ENCODE results near the gene KDM2A.

The KDM2A gene

GRCh38 chr11:67274768-67275605 is 155.9 kb downstream of the KDM2A start:
- no peak for DNase-seq

GRCh38 chr11:67275606-67276409 is 156.7 kb downstream of the KDM2A start:
- DNase-seq, result no peak

DNA sequence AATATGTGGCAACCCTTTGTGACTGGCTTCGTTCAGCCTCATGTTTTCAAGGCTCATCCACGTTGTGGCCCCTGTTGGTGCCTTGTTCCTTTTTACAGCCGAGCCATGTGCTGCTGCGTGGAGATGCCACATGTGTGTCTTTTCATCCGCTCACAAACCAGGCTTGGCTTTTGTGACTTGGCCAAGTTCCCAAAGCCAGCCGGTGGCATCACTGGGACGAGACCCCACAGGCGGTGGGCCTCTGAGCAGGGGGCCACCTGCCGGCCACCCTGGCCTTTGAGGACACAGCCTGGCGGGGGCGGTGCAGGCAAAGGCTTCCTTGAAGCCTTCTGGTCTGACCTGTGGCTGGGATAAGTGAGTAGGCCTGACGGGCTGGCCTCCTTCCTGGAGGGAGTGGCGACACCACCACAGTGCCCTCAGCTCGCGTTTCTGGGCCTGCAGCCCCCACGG is 157.7 kb downstream of the KDM2A start:
- DNase-seq, result no peak

DNA sequence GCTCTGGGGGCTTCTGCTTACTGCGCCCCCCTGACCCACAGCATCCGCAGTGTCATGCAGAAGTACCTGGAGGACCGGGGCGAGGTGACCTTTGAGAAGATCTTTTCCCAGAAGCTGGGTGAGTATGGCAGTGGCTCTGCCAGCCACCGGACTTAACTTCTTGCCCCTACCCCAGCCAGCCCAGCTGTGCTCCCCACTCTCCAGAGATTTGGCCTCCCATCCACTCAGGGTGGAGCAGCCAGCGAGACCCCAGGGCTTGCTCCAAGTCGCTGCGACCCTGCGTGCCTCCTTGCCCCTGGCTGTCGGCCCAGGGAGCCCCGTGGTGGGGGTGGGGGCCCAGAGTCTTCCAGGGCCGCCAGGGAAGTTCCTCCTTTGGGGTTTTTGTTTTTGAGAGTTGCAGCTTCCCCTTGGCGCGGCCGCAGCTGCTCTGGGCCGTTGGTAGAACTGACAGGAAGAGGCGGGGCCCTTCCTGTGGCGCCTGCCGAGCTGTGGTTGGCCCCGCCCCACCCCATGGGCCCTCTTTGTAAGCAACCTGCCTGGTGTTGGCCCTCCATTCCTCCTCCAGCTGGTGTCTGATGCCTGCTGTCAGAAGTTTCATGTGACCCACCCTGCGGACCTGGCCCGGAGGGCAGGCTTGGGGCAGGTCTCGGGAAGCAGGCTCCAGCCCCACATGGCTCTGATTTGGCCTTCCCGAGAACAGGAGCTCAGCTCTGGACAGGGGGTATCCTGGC is 158.3 kb downstream of the KDM2A start:
- peak in 1 of 2 donors; percentile 64 for DNase-seq

DNA sequence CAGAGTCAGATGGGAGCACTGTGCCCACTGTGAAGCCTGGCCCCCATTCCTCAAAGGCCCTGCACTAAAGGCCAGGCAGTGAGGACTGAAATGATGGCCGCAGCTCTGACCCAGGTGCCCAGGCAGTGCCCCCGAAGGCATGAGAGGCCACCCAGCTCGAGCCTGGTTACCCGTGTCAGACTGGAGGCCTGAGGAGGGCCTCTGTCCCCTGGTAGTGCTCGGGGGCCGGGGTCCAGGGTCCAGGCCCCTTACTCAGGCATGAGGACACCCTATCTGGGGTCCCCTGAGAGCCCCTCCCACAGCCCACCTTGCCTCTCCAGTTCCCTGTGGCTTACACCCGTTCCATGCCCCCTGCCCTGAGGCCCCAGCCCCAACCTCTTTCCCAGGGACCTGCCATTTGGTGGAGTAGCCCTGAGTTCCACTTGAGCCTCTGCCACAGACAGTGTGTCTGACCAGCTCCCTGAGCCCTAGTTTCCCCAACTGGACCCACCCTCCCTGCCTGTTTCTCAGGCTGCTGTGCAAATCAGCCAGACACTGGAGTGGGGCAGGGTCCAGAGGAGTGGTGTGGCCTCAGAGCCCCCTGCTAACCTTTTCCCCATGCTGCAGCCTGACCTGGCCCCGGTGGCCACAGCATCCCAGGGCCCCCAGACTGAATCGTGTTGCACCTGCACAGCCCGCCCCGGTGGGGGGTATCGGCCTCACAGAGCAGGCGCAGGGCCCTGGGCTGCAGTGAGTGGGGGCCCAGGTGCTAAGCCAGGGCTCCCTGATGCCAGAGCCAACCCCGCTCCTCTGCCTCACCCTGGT is 159.3 kb downstream of the KDM2A start:
- no peak for DNase-seq

GRCh38 chr11:67278939-67279588 is 160.0 kb downstream of the KDM2A start:
- DNase-seq, result no peak

GRCh38 chr11:67279589-67280340 is 160.7 kb downstream of the KDM2A start:
- DNase-seq, result no peak

GRCh38 chr11:67280341-67280787 is 161.3 kb downstream of the KDM2A start:
- no peak for DNase-seq

DNA sequence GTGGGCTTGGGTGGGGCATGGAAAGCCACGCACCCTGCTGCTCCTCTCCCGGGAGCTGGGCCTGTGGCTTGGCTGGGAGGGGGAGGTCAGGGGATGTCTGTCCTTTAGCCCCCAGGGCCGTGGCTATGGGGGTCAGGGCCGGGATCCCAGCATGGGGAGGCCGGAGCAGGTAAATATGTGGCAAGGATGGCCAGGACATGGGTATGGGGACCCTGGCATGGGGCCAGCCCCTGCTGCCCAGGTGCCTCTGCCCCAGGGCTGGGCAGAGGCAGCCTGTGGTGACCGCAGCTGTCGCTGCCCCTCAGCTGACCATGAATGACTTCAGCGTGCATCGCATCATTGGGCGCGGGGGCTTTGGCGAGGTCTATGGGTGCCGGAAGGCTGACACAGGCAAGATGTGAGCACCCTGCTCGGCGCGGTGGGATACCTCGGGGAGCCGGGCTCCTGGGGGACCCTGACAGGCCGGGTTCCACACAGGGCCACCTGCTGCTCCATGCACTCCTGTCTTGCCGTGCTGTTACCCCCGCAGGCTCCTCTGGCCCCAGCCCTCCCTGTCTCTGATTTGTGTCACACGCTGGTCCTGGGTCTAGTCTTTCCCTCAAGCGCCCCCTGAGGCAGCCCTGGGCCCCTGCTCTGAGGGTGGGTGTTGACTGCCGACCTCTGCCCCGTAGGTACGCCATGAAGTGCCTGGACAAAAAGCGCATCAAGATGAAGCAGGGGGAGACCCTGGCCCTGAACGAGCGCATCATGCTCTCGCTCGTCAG is 161.9 kb downstream of the KDM2A start:
- no peak for DNase-seq

- DNase-seq, result no peak
These were observed 162.6 kb downstream of the KDM2A start for GRCh38 chr11:67281552-67282150.

GRCh38 chr11:67282155-67282875 is 163.3 kb downstream of the KDM2A start:
- no peak for DNase-seq

GRCh38 chr11:67282876-67283371 is 163.9 kb downstream of the KDM2A start:
- no peak for DNase-seq

GRCh38 chr11:67283481-67283963 is 164.5 kb downstream of the KDM2A start:
- DNase-seq, result no peak

- DNase-seq, result no peak
These were observed 165.9 kb downstream of the KDM2A start for GRCh38 chr11:67284811-67285540.

DNA sequence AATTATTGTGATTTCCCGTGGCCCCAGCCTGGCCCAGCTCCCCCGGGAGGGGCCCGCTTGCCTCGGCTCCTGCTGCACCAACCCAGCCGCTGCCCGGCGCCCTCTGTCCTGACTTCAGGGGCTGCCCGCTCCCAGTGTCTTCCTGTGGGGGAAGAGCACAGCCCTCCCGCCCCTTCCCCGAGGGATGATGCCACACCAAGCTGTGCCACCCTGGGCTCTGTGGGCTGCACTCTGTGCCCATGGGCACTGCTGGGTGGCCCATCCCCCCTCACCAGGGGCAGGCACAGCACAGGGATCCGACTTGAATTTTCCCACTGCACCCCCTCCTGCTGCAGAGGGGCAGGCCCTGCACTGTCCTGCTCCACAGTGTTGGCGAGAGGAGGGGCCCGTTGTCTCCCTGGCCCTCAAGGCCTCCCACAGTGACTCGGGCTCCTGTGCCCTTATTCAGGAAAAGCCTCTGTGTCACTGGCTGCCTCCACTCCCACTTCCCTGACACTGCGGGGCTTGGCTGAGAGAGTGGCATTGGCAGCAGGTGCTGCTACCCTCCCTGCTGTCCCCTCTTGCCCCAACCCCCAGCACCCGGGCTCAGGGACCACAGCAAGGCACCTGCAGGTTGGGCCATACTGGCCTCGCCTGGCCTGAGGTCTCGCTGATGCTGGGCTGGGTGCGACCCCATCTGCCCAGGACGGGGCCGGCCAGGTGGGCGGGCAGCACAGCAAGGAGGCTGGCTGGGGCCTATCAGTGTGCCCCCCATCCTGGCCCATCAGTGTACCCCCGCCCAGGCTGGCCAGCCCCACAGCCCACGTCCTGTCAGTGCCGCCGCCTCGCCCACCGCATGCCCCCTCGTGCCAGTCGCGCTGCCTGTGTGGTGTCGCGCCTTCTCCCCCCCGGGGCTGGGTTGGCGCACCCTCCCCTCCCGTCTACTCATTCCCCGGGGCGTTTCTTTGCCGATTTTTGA is 166.8 kb downstream of the KDM2A start:
- no peak for DNase-seq

DNA sequence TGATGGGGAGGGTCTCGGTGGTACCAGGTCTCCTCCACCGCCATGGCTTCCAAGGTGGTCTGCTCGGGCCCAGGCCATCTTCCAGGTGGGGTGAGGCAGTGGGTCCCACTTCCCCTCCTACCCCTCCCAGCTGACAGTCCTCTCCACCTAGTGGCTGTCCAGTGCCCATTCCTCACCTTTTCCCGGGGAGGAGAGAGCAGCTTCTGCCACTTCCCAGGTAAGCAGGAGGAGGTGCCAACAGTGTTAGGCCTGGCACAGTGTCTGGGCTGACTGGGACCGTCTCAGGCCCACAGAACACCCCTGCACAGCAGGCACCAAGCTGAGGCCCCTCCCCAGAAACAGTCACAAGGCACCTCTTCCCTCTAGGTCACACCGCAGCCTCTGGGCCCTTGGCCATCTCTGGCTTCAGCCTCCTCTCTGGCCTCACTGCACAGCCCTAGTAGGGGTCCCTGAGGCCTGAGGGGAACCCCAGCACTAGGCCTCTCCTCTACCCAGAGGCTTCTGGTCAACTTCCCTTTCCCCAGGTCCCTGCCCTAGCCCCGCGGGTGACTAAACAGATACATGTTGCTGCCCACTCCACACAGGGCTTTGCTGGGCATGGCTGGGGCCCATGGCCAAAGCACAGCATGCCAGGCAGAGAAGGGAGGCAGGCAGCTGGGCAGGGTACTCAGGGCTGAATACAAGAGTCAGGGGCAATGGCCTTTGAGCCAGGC is 167.7 kb downstream of the KDM2A start:
- DNase-seq, result peak in 1 of 2 donors; percentile 62

Measured in hippocampal formation (tissue), 2 donors.